ENCODE measurements around the gene STARD13. TPM values are rescaled to one million over a fixed set of nuclear protein-coding genes. Genes with fewer than 3 reads are reported as not detected.

Gene STARD13
- total RNA-seq, 2 experiments from 2014 or later = 0.48 to 0.99 TPM

- ChIA-PET CTCF (interaction anchor here (0.6 kb wide), 1 partner anchor 58 kb away, joined by 3 read pairs; no protein-coding TSS in a partner anchor), POLR2A (no interaction called here)
- Mint-ChIP-seq H3K4me3 (no peak overlapping the region), H3K27ac (no peak overlapping the region), H3K4me1 (ENCODE audit: low read depth) (no peaks in the 10 kb centered on the region), H3K27me3 (no peaks in the 10 kb centered on the region), H3K36me3 (no peaks in the 10 kb centered on the region), H3K9me3 (peaks cover 9% of the 10 kb centered on the region)
- intact Hi-C loops (cut with micrococcal nuclease) = no loop called here
- DNase-seq = no peak
Measured at GRCh38 chr13:33219926-33220325, 65.6 kb downstream of the STARD13 start.

GRCh38 chr13:33218426-33218825, 67.1 kb downstream of the STARD13 start:
- Mint-ChIP-seq H3K4me1 (ENCODE audit: low read depth) (no peaks in the 10 kb centered on the region), H3K27me3 (no peaks in the 10 kb centered on the region), H3K9me3 (no peaks in the 10 kb centered on the region), H3K36me3 (no peaks in the 10 kb centered on the region), H3K27ac (no peak overlapping the region), H3K4me3 (no peak overlapping the region)
- CTCF ChIA-PET = no interaction called here
- intact Hi-C loops (cut with micrococcal nuclease) = no loop called here
- no peak for DNase-seq
- POLR2A ChIA-PET = no interaction called here

- Mint-ChIP-seq H3K27me3 (no peaks in the 10 kb centered on the region), H3K36me3 (no peaks in the 10 kb centered on the region), H3K27ac (no peak overlapping the region), H3K9me3 (no peaks in the 10 kb centered on the region), H3K4me3 (no peak overlapping the region), H3K4me1 (ENCODE audit: low read depth) (no peaks in the 10 kb centered on the region)
- ChIA-PET POLR2A (no interaction called here), CTCF (interaction anchor here (1.0 kb wide), 1 partner anchor 10 kb away, joined by 4 read pairs; no protein-coding TSS in a partner anchor)
- DNase-seq = no peak
- intact Hi-C loops (cut with micrococcal nuclease) = no loop called here
Measured at GRCh38 chr13:33218020-33218419, 67.5 kb downstream of the STARD13 start.

- DNase-seq = no peak
- POLR2A ChIA-PET = no interaction called here
- Mint-ChIP-seq H3K9me3 (no peaks in the 10 kb centered on the region), H3K27me3 (no peaks in the 10 kb centered on the region), H3K4me3 (no peak overlapping the region), H3K36me3 (no peaks in the 10 kb centered on the region), H3K27ac (no peak overlapping the region), H3K4me1 (ENCODE audit: low read depth) (no peaks in the 10 kb centered on the region)
- CTCF ChIA-PET = interaction anchor here (1.0 kb wide), 1 partner anchor 11 kb away, joined by 4 read pairs; no protein-coding TSS in a partner anchor
- intact Hi-C loops (cut with micrococcal nuclease) = no loop called here
Measured at GRCh38 chr13:33217256-33217655, 68.3 kb downstream of the STARD13 start.

GRCh38 chr13:33213797-33214196, 71.8 kb downstream of the STARD13 start:
- no peak overlapping the region for H3K4me3 Mint-ChIP-seq
- no peaks in the 10 kb centered on the region for H3K9me3 Mint-ChIP-seq
- H3K27ac Mint-ChIP-seq = no peak overlapping the region
- CTCF ChIA-PET = no interaction called here
- intact Hi-C loops (cut with micrococcal nuclease) = no loop called here
- POLR2A ChIA-PET = no interaction called here
- no peaks in the 10 kb centered on the region for H3K36me3 Mint-ChIP-seq
- no peaks in the 10 kb centered on the region for H3K4me1 Mint-ChIP-seq (ENCODE audit: low read depth)
- peaks cover 4% of the 10 kb centered on the region for H3K27me3 Mint-ChIP-seq
- DNase-seq = no peak

GRCh38 chr13:33213024-33213768, 72.4 kb downstream of the STARD13 start:
- Mint-ChIP-seq H3K36me3 (no peaks in the 10 kb centered on the region), H3K9me3 (no peaks in the 10 kb centered on the region), H3K27ac (no peak overlapping the region), H3K4me3 (no peak overlapping the region), H3K4me1 (ENCODE audit: low read depth) (no peaks in the 10 kb centered on the region), H3K27me3 (peaks cover 4% of the 10 kb centered on the region)
- DNase-seq = no peak
- POLR2A ChIA-PET = no interaction called here
- intact Hi-C loops (cut with micrococcal nuclease) = no loop called here
- CTCF ChIA-PET = no interaction called here

- ChIA-PET POLR2A (no interaction called here), CTCF (no interaction called here)
- DNase-seq = no peak
- no peaks in the 10 kb centered on the region for H3K9me3 Mint-ChIP-seq
- H3K27me3 Mint-ChIP-seq = peaks cover 4% of the 10 kb centered on the region
- H3K36me3 Mint-ChIP-seq = no peaks in the 10 kb centered on the region
- no peaks in the 10 kb centered on the region for H3K4me1 Mint-ChIP-seq (ENCODE audit: low read depth)
- H3K27ac Mint-ChIP-seq = no peak overlapping the region
- no peak overlapping the region for H3K4me3 Mint-ChIP-seq
- intact Hi-C loops (cut with micrococcal nuclease) = no loop called here
Measured at GRCh38 chr13:33212396-33212795, 73.2 kb downstream of the STARD13 start.

GRCh38 chr13:33210090-33210489, 75.5 kb downstream of the STARD13 start:
- intact Hi-C loops (cut with micrococcal nuclease) = no loop called here
- ChIA-PET POLR2A (no interaction called here), CTCF (no interaction called here)
- no peak for DNase-seq
- H3K27me3 Mint-ChIP-seq = peaks cover 4% of the 10 kb centered on the region
- no peak overlapping the region for H3K27ac Mint-ChIP-seq
- no peak overlapping the region for H3K4me3 Mint-ChIP-seq
- H3K9me3 Mint-ChIP-seq = no peaks in the 10 kb centered on the region
- H3K4me1 Mint-ChIP-seq (ENCODE audit: low read depth) = peaks cover 3% of the 10 kb centered on the region
- H3K36me3 Mint-ChIP-seq = no peaks in the 10 kb centered on the region

GRCh38 chr13:33208290-33209220, 77.0 kb downstream of the STARD13 start:
- ChIA-PET POLR2A (no interaction called here), CTCF (no interaction called here)
- H3K4me3 Mint-ChIP-seq = no peak overlapping the region
- H3K27ac Mint-ChIP-seq = no peak overlapping the region
- H3K9me3 Mint-ChIP-seq = no peaks in the 10 kb centered on the region
- H3K4me1 Mint-ChIP-seq (ENCODE audit: low read depth) = peaks cover 12% of the 10 kb centered on the region
- no peaks in the 10 kb centered on the region for H3K36me3 Mint-ChIP-seq
- no peak for DNase-seq
- peaks cover 4% of the 10 kb centered on the region for H3K27me3 Mint-ChIP-seq
- intact Hi-C loops (cut with micrococcal nuclease) = no loop called here

GRCh38 chr13:33207615-33207961, 78.0 kb downstream of the STARD13 start:
- CTCF ChIA-PET = no interaction called here
- intact Hi-C loops (cut with micrococcal nuclease) = no loop called here
- POLR2A ChIA-PET = no interaction called here
- H3K36me3 Mint-ChIP-seq = no peaks in the 10 kb centered on the region
- peaks cover 12% of the 10 kb centered on the region for H3K4me1 Mint-ChIP-seq (ENCODE audit: low read depth)
- H3K27ac Mint-ChIP-seq = no peak overlapping the region
- no peak for DNase-seq
- no peak overlapping the region for H3K4me3 Mint-ChIP-seq
- no peaks in the 10 kb centered on the region for H3K9me3 Mint-ChIP-seq
- H3K27me3 Mint-ChIP-seq = peaks cover 4% of the 10 kb centered on the region

- Mint-ChIP-seq H3K4me1 (ENCODE audit: low read depth) (peaks cover 12% of the 10 kb centered on the region), H3K9me3 (no peaks in the 10 kb centered on the region), H3K36me3 (no peaks in the 10 kb centered on the region), H3K27ac (no peak overlapping the region), H3K27me3 (peaks cover 6% of the 10 kb centered on the region), H3K4me3 (no peak overlapping the region)
- POLR2A ChIA-PET = no interaction called here
- no peak for DNase-seq
- CTCF ChIA-PET = no interaction called here
- intact Hi-C loops (cut with micrococcal nuclease) = no loop called here
Measured at GRCh38 chr13:33206945-33207614, 78.5 kb downstream of the STARD13 start.

GRCh38 chr13:33206425-33206824, 79.1 kb downstream of the STARD13 start:
- ChIA-PET CTCF (no interaction called here), POLR2A (no interaction called here)
- intact Hi-C loops (cut with micrococcal nuclease) = no loop called here
- Mint-ChIP-seq H3K36me3 (no peaks in the 10 kb centered on the region), H3K27ac (no peak overlapping the region), H3K4me1 (ENCODE audit: low read depth) (peaks cover 12% of the 10 kb centered on the region), H3K4me3 (no peak overlapping the region), H3K27me3 (peaks cover 6% of the 10 kb centered on the region), H3K9me3 (no peaks in the 10 kb centered on the region)
- DNase-seq = no peak
